Testis (tissue), 2 donors: ENCODE data around the gene EMC6.

ENCODE experiments used
- CTCF ChIP-seq, 3 experiments: fragments of 450-650 bp in 2 of 3; fragments of 200-600 bp in 1 of 3; sonication (generic) in 1 of 3; IDR thresholded peaks; one replicate each; pipeline ENCODE4 v1.5.1; 2016 to 2019; ENCODE audit warnings: antibody characterized with exemption in 3 of 3, mild to moderate bottlenecking in 2 of 3, moderate library complexity in 1 of 3
- POLR2A ChIP-seq: fragments of 450-650 bp; IDR thresholded peaks from one replicate; pipeline ENCODE4 v1.6.1; 2017; ENCODE audit warnings: antibody characterized with exemption, mild to moderate bottlenecking, moderate library complexity

GRCh38 chr17:3708366-3708765, 39.8 kb downstream of the EMC6 start:
- no peak for TF ChIP-seq CTCF (IDR thresholded peaks at IDR 0.05)
- no peak for TF ChIP-seq POLR2A
